SIG-M5 (cell line): ENCODE data around the gene MCM7.
"Not testable (repeated sequence)": the region's sequence is repeated elsewhere in the genome, so short reads cannot be mapped to it uniquely, and the experiment has no call there.

Source experiments
- DNase-seq: peaks from one replicate; lab custom pipeline; 2025; lab: John Stamatoyannopoulos, UW

MCM7 gene

GRCh38 chr7:100101016-100101862, at the start of gene MCM7, which contains the start of gene AP4M1:
MCM7 (minus strand) TSS chr7:100101397; CDS start chr7:100101294, 103 bp downstream.
AP4M1 (plus strand) TSS chr7:100101643; CDS start chr7:100101715, 72 bp downstream.
- DNase-seq, result peak; percentile 83

- peak; percentile 88 for DNase-seq
Observed at GRCh38 chr7:100148559-100149328, 47.5 kb upstream of the MCM7 start, which contains the start of gene LAMTOR4. LAMTOR4 (plus strand) TSS chr7:100148918; CDS start chr7:100148973, 55 bp downstream.

- DNase-seq, result no peak
Observed at GRCh38 chr7:100148225-100148558, 47.0 kb upstream of the MCM7 start.

- no peak for DNase-seq
Observed at GRCh38 chr7:100147278-100147677, 46.1 kb upstream of the MCM7 start.

- DNase-seq, result not testable (repeated sequence)
Observed at GRCh38 chr7:100146350-100146749, 45.2 kb upstream of the MCM7 start.

- no peak for DNase-seq
Observed at GRCh38 chr7:100142461-100142860, 41.3 kb upstream of the MCM7 start.

GRCh38 chr7:100141555-100141949, 40.4 kb upstream of the MCM7 start:
- no peak for DNase-seq

- DNase-seq, result no peak
Observed at GRCh38 chr7:100137851-100138760, 36.9 kb upstream of the MCM7 start.

- no peak for DNase-seq
Observed at GRCh38 chr7:100132697-100133151, 31.5 kb upstream of the MCM7 start.

- no peak for DNase-seq
Observed at GRCh38 chr7:100132126-100132525, 30.9 kb upstream of the MCM7 start.

- DNase-seq, result no peak
Observed at GRCh38 chr7:100130608-100131453, 29.6 kb upstream of the MCM7 start.

- DNase-seq, result not testable (repeated sequence)
Observed at GRCh38 chr7:100130220-100130607, 29.0 kb upstream of the MCM7 start.

GRCh38 chr7:100128637-100128963, 27.4 kb upstream of the MCM7 start:
- DNase-seq, result no peak

- DNase-seq, result no peak
Observed at GRCh38 chr7:100127866-100128636, 26.9 kb upstream of the MCM7 start.

GRCh38 chr7:100126931-100127865, 26.0 kb upstream of the MCM7 start, which contains the start of gene MBLAC1:
MBLAC1 (plus strand) TSS chr7:100126967; CDS start chr7:100127396, 429 bp downstream.
- peak; percentile 44 for DNase-seq

- DNase-seq, result no peak
Observed at GRCh38 chr7:100126239-100126930, 25.2 kb upstream of the MCM7 start.

- no peak for DNase-seq
Observed at GRCh38 chr7:100124301-100125230, 23.4 kb upstream of the MCM7 start.
